GM18861 (cell line): ENCODE results near the gene ZNF804B.

ENCODE experiments used
- ATAC-seq: cut with Tn5 transposase; IDR thresholded peaks from one replicate; pipeline ENCODE4 v1.9.1; 2021; ENCODE audit not compliant: unreplicated experiment

ZNF804B gene

DNA sequence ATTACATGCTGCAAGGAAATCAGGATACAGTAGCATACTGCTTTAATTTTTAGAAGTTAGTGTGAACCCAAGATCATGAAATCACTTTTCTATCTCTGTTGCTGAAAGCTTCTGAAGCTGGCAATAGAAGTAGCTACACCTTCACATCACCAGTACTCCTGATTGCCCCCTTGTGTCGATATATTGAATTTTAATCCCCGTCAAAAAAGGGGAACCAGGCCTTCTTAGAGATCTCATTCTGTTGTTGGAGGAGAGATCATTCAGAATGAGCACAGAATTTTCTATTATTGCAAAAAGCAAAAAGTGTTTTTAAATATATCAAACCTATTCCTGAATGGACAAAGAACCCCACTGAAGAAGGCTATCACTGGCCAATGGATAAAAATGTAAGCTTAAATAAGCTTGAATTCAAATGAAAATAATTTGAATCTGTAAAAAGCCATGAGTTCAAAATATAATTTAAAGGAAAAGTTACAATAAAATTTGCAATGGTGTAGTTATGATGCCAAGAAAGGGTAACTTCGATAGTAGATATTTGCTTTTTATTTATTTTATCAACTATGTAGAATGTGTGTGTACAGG lies 75.7 kb downstream of the ZNF804B start:
- peak; percentile 86 for ATAC-seq

DNA sequence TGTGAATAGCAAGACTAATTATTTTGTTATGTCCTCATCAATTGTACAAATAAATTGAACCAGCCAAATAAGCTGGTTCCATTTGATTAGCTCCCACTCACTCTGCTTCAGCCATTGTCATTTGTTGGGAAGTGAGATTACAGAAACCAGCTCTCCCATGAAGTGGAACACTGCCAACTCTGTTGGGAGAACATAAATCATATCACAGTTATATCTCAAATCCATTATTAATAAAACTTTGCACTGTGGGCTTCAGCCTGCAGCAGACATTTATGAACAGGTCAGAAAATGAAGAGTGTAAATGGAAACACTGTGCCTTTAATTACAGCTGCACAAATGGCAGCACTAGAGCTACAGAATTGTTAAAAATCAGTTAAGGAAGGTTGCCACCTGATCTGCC lies 82.7 kb downstream of the ZNF804B start:
- no peak for ATAC-seq

GRCh38 chr7:88845091-88845490 lies 85.6 kb downstream of the ZNF804B start:
- no peak for ATAC-seq

DNA sequence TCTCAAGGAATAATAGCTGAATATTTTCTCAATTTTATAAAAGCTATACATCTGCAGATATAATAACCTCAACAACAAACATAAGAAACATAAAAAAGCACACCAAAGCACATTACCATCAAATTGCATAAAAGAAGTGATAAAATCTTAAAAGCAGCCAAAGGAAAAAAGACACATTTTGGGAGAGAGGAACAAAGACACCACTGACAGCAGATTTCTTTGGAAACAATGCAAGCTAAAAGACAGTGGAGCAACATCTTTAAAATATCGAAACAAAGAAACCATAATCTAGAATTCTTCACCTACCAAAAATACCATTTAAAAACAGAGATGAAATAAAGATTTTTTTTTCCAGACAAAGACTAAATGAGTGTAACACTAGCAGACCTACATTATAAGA lies 91.7 kb downstream of the ZNF804B start:
- ATAC-seq: no peak

GRCh38 chr7:88859288-88859687 lies 99.8 kb downstream of the ZNF804B start:
- no peak for ATAC-seq

DNA sequence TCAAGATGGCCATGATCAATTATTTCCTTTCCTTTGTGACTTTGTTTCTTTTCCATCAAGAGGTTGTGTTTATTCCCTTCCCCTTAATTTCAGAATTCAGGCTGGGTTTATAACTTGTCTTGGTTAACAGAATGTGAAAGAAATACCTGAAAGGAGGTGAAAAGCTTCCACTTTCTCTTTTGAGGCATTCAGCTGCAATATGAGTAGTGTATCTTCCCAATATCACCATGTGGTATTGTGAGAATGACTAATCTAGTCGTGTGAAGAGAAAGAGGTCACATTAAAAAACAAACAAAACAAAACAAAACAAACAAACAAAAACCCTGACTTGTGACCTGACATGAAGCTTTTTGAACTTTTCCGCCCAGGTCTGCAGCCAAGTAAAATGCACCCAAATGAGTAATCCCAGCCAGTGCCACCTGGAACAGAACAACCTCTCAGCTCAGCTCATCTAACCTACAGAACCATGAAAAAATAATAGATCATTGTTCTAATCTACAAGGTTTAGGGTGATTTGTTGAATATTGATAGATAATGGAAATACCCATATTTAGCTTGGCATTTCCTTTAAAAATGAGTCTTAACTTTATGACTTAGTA lies 106.9 kb downstream of the ZNF804B start:
- ATAC-seq: no peak

DNA sequence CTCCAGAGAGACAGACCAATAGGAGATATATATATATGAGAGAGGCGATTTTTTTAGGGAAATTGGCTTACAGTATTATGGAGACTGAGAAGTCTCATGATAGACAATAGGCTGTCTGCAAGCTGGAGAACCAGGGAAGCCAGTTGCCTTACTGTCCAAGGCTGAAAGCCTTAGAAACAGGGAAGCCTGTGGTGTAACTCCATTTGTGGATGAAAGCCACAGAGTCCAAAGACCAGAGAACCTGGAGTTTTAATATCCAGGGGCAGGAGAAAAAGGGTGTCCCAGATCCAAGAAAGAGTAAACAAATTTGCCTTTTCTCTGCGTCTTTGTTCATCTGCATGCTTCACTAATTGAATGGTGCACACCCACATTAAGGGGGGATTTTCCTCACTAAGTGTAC lies 107.7 kb downstream of the ZNF804B start:
- no peak for ATAC-seq

DNA sequence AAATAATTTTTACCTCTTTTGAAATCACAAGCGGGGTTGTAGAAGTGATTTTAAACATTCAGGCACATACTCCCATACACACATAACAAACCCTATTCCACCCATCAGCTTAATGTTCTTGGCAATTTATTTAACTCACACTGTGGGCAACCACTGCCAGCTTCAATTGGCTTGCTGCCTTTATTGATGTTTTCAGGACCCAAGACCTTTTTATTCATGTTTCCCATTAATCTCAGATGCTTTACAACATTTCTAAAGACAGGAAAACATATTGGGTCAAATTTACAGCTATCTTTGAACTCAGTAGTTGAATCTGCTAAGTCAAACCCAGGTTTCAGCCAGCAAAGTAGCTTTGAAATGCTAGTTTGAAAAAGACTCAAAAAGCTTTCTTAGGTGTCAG lies 109.0 kb downstream of the ZNF804B start:
- ATAC-seq: no peak

GRCh38 chr7:88881136-88881535 lies 121.6 kb downstream of the ZNF804B start:
- no peak for ATAC-seq

DNA sequence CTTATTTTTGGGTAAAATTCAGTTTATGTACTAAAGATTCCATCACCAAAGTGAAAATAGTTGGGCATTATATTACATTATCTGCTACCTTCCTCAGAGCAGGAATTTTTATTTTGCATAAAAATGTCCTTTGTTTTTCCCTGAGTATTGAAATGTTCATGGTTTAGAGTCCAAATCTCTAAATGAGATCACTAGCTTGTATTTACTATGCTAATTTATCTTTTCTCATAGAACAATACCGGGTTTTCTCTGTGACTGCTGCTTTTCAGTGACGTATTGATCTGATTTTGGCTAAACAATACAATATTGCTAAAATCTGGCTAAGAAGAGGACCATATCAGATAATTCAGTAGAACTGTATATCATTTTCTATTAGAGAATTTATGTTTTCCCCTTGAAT lies 125.6 kb downstream of the ZNF804B start:
- ATAC-seq: no peak

GRCh38 chr7:88888684-88889083 lies 129.2 kb downstream of the ZNF804B start:
- ATAC-seq: no peak

- no peak for ATAC-seq
Measured at GRCh38 chr7:88910516-88910915, 151.0 kb downstream of the ZNF804B start.

- ATAC-seq: no peak
Measured at GRCh38 chr7:88912852-88913251, 153.4 kb downstream of the ZNF804B start.

DNA sequence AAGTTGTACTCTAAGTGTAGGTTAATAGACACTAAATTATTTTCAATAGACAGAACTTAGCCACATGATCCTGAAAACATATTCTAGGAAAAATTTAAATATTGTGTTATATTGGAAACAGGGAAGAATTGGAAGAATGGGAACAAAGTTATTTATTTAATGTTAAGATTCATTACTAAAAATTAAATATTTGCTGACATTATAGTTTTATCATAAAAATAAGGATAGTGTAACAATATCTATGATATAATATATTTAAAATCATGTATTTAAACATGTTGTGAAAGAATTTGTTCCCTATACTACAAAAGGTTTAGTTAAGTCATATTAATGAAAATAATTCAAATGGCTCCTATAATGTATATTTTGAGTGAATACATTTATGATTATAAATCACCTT lies 156.1 kb downstream of the ZNF804B start:
- no peak for ATAC-seq

- no peak for ATAC-seq
Measured at GRCh38 chr7:88919478-88920131, 160.1 kb downstream of the ZNF804B start.

GRCh38 chr7:88922944-88923343 lies 163.4 kb downstream of the ZNF804B start:
- ATAC-seq: no peak

GRCh38 chr7:88928276-88928675 lies 168.8 kb downstream of the ZNF804B start:
- ATAC-seq: no peak

DNA sequence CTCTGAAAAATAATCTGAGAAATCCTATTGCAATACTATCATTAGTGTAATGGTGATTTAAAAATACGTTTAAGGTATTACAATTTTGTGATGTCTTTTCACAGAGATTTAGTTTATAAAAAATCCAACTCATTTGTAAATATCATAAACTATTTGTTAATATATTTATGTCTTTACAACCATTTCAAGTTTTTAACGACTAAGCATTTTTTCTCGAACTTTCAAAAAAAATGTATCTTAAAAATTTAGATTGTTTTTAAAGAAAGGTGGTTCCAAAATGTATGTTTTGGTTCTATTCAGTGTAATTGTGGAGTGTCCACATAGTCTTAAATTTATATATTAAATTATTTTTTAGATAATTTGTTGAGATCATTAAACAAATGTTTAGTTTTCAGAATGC lies 170.2 kb downstream of the ZNF804B start:
- ATAC-seq: no peak

DNA sequence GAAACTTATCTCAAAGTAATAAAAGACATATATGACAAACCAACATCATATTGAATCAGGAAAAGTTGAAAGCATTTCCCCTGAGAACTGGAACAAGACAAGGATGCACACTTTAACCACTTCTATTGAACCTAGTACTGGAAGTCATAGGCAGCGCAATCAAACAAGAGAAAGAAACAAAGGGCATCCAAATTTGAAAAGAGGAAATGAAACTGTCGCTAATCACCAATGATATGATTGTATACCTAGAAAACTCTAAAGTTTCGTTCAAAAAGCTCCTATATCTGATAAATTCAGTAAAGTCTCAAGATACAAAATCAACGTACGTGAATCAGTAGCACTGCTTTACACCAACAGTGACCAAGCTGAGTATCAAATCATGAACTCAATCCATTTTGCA lies 173.8 kb downstream of the ZNF804B start:
- no peak for ATAC-seq

DNA sequence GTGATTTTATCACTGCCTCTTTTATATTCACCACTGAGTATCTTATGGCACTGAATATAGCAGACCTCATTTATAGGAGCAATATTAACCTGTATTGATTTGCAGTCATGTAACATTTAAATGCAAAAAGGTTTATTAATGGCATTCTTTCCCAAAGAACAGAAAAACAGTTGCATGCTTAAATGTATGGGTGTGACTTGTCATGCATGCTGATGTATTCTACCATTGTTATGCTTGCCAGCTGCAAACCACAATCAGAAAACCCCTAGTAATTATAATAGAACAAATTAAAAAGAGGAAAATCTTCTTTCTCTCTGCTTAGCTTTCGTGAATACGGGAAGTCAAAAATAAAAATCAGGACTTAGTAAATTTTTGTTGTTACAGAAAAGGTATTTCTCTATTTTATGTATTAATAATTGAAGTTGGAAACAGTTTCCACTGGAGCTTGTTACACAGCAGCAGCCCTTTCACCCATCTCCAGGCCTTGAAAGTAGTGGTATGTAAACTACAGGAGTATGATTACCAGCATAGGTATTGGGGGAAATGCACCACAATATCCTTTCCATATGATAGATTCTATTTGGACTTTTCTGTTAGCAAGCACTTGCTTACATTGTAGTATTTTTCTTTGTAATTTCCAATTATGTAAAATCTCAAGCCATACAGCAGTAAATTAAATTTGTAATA lies 183.5 kb downstream of the ZNF804B start:
- ATAC-seq: no peak

GRCh38 chr7:88951826-88952225 lies 192.3 kb downstream of the ZNF804B start:
- no peak for ATAC-seq

DNA sequence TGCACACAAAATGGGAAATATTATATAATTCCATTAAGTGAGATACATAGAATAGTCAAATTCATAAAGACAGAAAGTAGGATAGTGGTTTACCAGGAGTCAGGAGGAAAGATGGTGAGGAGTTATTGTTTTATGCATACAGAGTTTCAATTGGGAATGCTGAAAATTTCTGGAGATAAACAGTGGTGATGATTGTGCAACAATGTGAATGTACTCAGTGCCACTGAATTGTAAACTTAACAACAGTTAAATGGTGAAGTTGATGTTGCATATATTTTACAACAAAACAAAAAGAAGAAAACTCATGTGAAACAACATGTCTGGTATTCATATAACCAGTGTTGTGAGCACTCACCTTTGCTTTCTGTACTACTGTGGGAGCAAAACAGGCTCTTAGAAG lies 204.9 kb downstream of the ZNF804B start:
- no peak for ATAC-seq
